DND-41 (cell line): Measurements from ENCODE around the gene HAUS8.

Source experiments
- CTCF ChIP-seq: IDR thresholded peaks from 2 replicates; pipeline ENCODE4 v1.5.1; 2012; ENCODE audit warnings: borderline replicate concordance, low read length, moderate library complexity, mild to moderate bottlenecking; ENCODE audit not compliant: poor library complexity, severe bottlenecking; ENCODE audit errors: extremely low read depth
- EZH2 ChIP-seq: IDR thresholded peaks from 3 replicates; pipeline ENCODE4 v1.6.1; 2012; ENCODE audit warnings: borderline replicate concordance, low read depth, mild to moderate bottlenecking, moderate library complexity, low read length, inconsistent platforms; ENCODE audit not compliant: severe bottlenecking

- TF ChIP-seq EZH2 (no peak), CTCF (no peak)
These were observed 23.1 kb upstream of the HAUS8 start for GRCh38 chr19:17098326-17098725.
